ENCODE results near the gene SAPCD2.

The SAPCD2 gene

DNA sequence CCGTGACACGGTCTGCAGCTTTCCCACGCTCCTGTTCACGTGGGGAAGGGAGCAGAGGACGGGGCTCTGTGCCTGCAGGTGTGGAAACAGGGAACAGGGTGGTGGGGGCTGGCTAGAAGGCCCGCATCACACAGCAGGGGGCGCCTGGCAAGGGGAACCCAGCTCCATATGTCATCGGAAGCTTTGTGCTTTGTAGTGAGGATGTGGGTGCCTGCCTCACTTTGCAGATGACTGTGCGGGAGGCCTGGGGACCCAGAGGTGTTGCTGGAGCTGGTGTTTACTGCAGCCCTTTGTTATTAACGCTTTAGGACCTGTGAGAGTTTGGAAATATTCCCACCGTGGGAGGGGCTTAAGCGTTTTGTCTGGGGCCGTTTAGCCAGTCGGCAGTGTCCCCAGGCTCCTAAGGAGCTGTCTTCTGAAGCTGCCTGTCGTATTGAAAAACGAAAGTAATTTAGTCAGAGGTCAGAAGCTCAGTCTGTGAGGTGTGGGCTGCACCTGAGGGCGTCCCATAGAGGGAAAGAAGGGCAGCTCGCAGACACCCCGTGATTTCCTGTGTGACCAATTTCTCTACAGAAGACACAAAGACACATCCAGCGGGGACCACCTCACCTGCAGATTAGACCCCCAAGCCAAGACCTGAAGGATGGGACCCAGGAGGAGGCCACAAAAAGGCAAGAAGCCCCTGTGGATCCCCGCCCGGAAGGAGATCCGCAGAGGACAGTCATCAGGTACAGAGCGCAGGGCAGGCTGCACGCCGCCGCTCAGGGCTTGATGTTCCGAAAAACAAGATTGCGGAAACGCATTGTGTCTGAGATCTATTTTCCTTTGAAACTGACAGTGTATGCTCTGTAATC is 25.5 kb upstream of the SAPCD2 start:
- no peak for DNase-seq (ENCODE audit: low read depth)
- no peak for TF ChIP-seq CTCF (IDR thresholded peaks at IDR 0.05; ENCODE audit: control insufficient read depth, extremely low read depth, insufficient read depth)
- H3K4me3 ChIP-seq (ENCODE audit: low read depth, low read length), result no peak overlapping the region

DNA sequence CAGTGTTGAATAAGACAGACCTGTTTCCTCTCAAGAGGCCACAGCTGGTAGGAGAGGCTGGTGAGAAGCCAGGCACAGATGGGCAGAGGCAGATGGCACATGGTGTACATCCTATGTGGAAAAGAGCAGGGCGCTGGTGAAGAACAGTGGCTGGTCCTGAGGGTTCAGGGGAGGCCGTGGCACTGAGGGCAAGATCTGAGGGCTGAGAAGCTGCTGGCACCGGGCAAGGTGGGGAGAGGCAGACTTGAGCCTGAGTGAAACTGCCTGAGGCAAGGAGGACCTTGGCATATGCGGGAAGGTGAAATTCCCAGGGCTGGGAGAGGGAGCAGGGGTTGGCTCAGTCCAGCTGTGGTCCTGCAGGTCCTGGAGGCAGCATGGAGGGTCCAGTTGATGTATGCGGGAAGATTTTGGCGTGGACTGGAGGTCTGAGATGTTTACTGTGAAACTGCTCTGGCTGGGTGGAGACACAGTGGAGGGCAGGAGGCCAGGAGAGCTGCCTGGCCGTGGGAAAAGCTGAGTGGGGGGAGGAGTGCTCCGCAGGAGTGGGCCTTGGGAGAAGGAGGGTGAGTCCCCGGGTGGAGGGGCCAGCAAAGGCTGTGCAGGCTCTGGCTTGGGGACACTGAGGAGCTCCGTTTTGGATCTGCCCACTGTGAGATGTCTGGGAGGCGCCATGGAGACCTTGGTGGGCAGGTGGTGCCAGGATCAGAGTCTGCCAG is 19.0 kb upstream of the SAPCD2 start:
- H3K4me3 ChIP-seq (ENCODE audit: low read depth, low read length), result no peak overlapping the region
- DNase-seq (ENCODE audit: low read depth), result no peak
- TF ChIP-seq CTCF (IDR thresholded peaks at IDR 0.05; ENCODE audit: control insufficient read depth, extremely low read depth, insufficient read depth), result no peak

GRCh38 chr9:137088121-137088520 is 17.8 kb upstream of the SAPCD2 start:
- TF ChIP-seq CTCF (IDR thresholded peaks at IDR 0.05; ENCODE audit: control insufficient read depth, extremely low read depth, insufficient read depth), result no peak
- peak; percentile 80 for DNase-seq (ENCODE audit: low read depth)
- peak overlapping the region; percentile 86 for H3K4me3 ChIP-seq (ENCODE audit: low read depth, low read length)

DNA sequence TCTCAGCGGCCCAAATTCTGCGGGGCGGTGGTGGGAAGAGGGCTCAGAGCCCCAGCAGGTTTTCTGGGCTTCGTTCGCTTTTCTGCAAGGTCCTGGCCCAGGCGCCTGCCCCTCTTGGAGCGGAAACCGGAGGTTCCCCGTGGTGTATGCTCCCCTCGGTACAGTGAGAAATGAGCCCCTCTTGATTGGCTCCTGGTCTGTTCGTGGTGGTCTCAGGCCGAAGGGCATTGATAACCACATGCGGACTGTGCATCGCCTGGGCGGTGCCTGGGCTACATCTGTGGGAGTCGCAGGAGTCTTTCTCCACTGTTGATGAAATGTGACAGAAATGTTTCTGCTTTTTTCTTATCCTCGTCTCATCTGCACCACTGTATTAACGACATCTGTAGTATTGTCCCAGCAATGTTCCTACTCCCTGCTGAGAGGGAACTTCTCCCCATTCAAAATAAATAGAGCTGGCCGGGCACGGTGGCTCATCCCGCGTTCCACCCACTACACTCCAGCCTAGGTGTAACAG is 17.1 kb upstream of the SAPCD2 start:
- peak overlapping the region; percentile 86 for H3K4me3 ChIP-seq (ENCODE audit: low read depth, low read length)
- no peak for TF ChIP-seq CTCF (IDR thresholded peaks at IDR 0.05; ENCODE audit: control insufficient read depth, extremely low read depth, insufficient read depth)
- DNase-seq (ENCODE audit: low read depth), result no peak

DNA sequence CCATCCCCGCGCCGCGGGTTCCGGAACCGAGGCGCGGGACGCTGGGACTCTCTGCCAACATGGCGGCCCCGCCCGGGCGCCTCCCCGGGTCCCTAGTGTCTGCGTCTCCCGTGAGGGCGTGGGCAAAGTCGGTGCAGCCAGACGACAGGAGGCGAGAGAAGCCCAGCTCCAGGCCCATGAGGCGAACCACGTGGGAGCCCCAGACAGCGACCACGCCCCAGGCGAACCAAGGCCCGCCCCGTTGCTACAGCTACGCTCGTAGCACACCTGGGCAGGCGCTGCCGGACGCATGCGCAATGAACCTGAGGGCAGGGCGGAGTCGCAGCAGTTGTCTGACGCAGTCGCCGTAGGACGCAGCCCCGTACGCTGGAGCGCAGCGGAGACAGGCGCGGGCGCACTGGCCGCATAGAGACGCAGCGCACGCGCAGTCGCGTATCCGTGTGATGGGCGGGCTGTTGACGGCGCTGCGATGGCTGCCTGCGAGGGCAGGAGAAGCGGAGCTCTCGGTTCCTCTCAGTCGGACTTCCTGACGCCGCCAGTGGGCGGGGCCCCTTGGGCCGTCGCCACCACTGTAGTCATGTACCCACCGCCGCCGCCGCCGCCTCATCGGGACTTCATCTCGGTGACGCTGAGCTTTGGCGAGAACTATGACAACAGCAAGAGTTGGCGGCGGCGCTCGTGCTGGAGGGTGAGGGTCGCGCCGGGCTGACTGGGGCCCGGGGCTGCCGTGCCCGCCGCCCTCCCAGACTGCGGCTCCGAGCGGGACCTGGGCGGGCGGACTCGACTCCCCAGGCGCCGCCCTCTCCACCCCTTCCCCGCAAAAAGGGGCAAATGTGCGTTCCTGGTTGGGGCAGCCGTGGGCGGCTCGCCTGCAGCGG is 16.4 kb upstream of the SAPCD2 start, which contains the start of gene MAN1B1:
TSS of gene MAN1B1 (plus strand) at position 455 of the 878 bp plus-strand sequence. CDS start at position 470, 15 bp downstream.
- no peak for TF ChIP-seq CTCF (IDR thresholded peaks at IDR 0.05; ENCODE audit: control insufficient read depth, extremely low read depth, insufficient read depth)
- H3K4me3 ChIP-seq (ENCODE audit: low read depth, low read length), result peak within 1 kb of the TSS; percentile 86
- DNase-seq (ENCODE audit: low read depth), result peak; percentile 97

GRCh38 chr9:137085920-137086530 is 15.7 kb upstream of the SAPCD2 start:
- peak overlapping the region; percentile 86 for H3K4me3 ChIP-seq (ENCODE audit: low read depth, low read length)
- DNase-seq (ENCODE audit: low read depth), result no peak
- TF ChIP-seq CTCF (IDR thresholded peaks at IDR 0.05; ENCODE audit: control insufficient read depth, extremely low read depth, insufficient read depth), result no peak
